GM12878 (cell line): ENCODE data around the gene CELF2. TPM values are rescaled to one million over a fixed set of nuclear protein-coding genes. Genes with fewer than 3 reads are reported as not detected.

ENCODE experiments used
- ATAC-seq: fragments of 200-7000 bp; cut with Tn5 transposase; 3 replicates; pipeline ENCODE4 v1.9.1; 2020; ENCODE audit warnings: mild to moderate bottlenecking, moderate library complexity
- BruUV-seq: library from RNA; stranded (reverse); fragments of 400-500 nt; replicated peaks from 2 replicates; lab custom pipeline; 2021; lab: Mats Ljungman, UMichigan
- CTCF ChIA-PET: fragments of 300-600 bp; sonication (Branson Sonifier 250); formaldehyde crosslinking; extraction: SDS; loops from one replicate; lab custom pipeline; 2021; ENCODE audit warnings: inconsistent platforms; lab: Yijun Ruan, JAX
- POLR2A ChIA-PET: fragments of 350-600 bp; formaldehyde crosslinking; extraction: SDS; loops from one replicate; lab custom pipeline; 2021; ENCODE audit warnings: inconsistent platforms; lab: Charles Lee
- RAD21 ChIA-PET: fragments of 300-600 bp; sonication (Branson Sonifier 250); formaldehyde crosslinking; loops from one replicate; lab custom pipeline; 2023; ENCODE audit warnings: antibody characterized with exemption; ENCODE audit not compliant: unreplicated experiment; lab: Charles Lee
- SMC1A ChIA-PET: fragments of 300-600 bp; sonication (Branson Sonifier 250); formaldehyde crosslinking; loops from one replicate; lab custom pipeline; 2023; ENCODE audit not compliant: unreplicated experiment, uncharacterized antibody; lab: Charles Lee
- DNase-seq: peaks from one replicate; pipeline ENCODE4 v3.0.0-alpha.2; 2011; ENCODE audit warnings: low read depth, low spot score
- FAIRE-seq: peaks from 3 replicates; lab custom pipeline; 2011; peaks lifted over from hg19 to GRCh38; lab: Jason Lieb, UNC
- H2AFZ ChIP-seq: 2 replicates; pipeline ENCODE4 v1.6.0; 2011; ENCODE audit warnings: low read depth, low read length, control low read depth; ENCODE audit not compliant: control insufficient read depth
- H3K27ac ChIP-seq: 2 replicates; pipeline ENCODE4 v1.5.1; 2011; ENCODE audit warnings: control low read depth; ENCODE audit not compliant: control insufficient read depth, insufficient read depth
- H3K27me3 ChIP-seq, 2 experiments: replicated peaks in 1 of 2; 2 replicates each; pipeline versions ENCODE4 v1.6.0 to v1.6.1; 2011; ENCODE audit warnings: low read length in 1 of 2; ENCODE audit not compliant: control insufficient read depth in 2 of 2, insufficient read depth in 2 of 2
- H3K36me3 ChIP-seq, 2 experiments: 2 replicates each; pipeline ENCODE4 v1.5.1; 2011; ENCODE audit warnings: low read length in 1 of 2; ENCODE audit not compliant: control insufficient read depth in 2 of 2, insufficient read depth in 2 of 2
- H3K4me1 ChIP-seq: 2 replicates; pipeline ENCODE4 v1.6.1; 2011; ENCODE audit warnings: mild to moderate bottlenecking, low read length, moderate library complexity, mixed read lengths; ENCODE audit not compliant: control insufficient read depth, insufficient read depth
- H3K4me2 ChIP-seq: 2 replicates; pipeline ENCODE4 v1.6.0; 2011; ENCODE audit warnings: control low read depth; ENCODE audit not compliant: control insufficient read depth, insufficient read depth
- H3K4me3 ChIP-seq: fragments of 200-600 bp; sonication (generic); 2 replicates; pipeline ENCODE4 v1.5.1; 2016
- H3K79me2 ChIP-seq: 2 replicates; pipeline ENCODE4 v1.6.0; 2011; ENCODE audit warnings: low read length; ENCODE audit not compliant: control insufficient read depth, insufficient read depth
- H3K9ac ChIP-seq: 2 replicates; pipeline ENCODE4 v1.8.0; 2011; ENCODE audit warnings: low read length, control low read depth, mixed read lengths; ENCODE audit not compliant: control insufficient read depth, insufficient read depth
- H3K9me3 ChIP-seq: replicated peaks from 3 replicates; pipeline ENCODE4 v1.5.1; 2011; ENCODE audit warnings: mild to moderate bottlenecking, low read length; ENCODE audit not compliant: control insufficient read depth, insufficient read depth
- H4K20me1 ChIP-seq: 2 replicates; pipeline ENCODE4 v1.6.0; 2011; ENCODE audit not compliant: control insufficient read depth, insufficient read depth
- CEBPB ChIP-seq, 2 experiments: fragments of 150-350 bp in 1 of 2; IDR thresholded peaks; 2 replicates each; pipeline ENCODE4 v1.6.1; 2012 to 2014; ENCODE audit warnings: low read depth in 2 of 2, low read length in 2 of 2, borderline replicate concordance in 1 of 2, inconsistent platforms in 1 of 2
- CEBPZ ChIP-seq: fragments of 150-350 bp; IDR thresholded peaks from 2 replicates; pipeline ENCODE4 v1.6.1; 2016; ENCODE audit warnings: low read depth, low read length
- HDAC2 ChIP-seq: fragments of 200-600 bp; sonication (generic); IDR thresholded peaks from 2 replicates; pipeline ENCODE4 v1.6.1; 2017
- RELA ChIP-seq: fragments of 450-650 bp; IDR thresholded peaks from 2 replicates; pipeline ENCODE4 v1.8.0; 2014; ENCODE audit warnings: borderline replicate concordance; ENCODE audit not compliant: partially characterized antibody
- SUZ12 ChIP-seq: fragments of 200-600 bp; sonication (generic); IDR thresholded peaks from one replicate; pipeline ENCODE4 v1.6.1; 2018; ENCODE audit warnings: antibody characterized with exemption, mild to moderate bottlenecking; ENCODE audit not compliant: unreplicated experiment
- TCF7 ChIP-seq: IDR thresholded peaks from 2 replicates; pipeline ENCODE4 v1.6.1; 2014; ENCODE audit warnings: antibody characterized with exemption, borderline replicate concordance
- ZBTB40 ChIP-seq: fragments of 450-650 bp; IDR thresholded peaks from 2 replicates; pipeline ENCODE4 v1.6.1; 2016; ENCODE audit warnings: mild to moderate bottlenecking, moderate library complexity, borderline replicate concordance
- ZSCAN29 ChIP-seq: fragments of 450-650 bp; IDR thresholded peaks from 2 replicates; pipeline ENCODE4 v1.6.1; 2017; ENCODE audit warnings: mild to moderate bottlenecking, moderate library complexity
- WGBS: methylation state at CpG from one replicate; pipeline ENCODE4 v1.1.6; 2016; ENCODE audit warnings: low lambda C conversion rate; ENCODE audit not compliant: insufficient replicate concordance, insufficient coverage; ENCODE audit errors: missing lambda C conversion rate; 5-methylcytosine and 5-hydroxymethylcytosine counted together
- in situ Hi-C: fragments of 300-500 bp; cut with MboI; formaldehyde crosslinking; loops from 9 replicates; pipeline ENCODE4 v1.14.3; 2018; ENCODE audit warnings: mixed read lengths
- intact Hi-C: fragments of 100-400 bp; cut with micrococcal nuclease; formaldehyde crosslinking; loops from one replicate; pipeline ENCODE4 v1.14.2; 2022; ENCODE audit not compliant: unreplicated experiment
- polyA plus RNA-seq, 11 experiments: library from polyadenylated mRNA; depleted of rRNA in 4 of 11; unstranded in 6 of 11; stranded (reverse) in 5 of 11; fragments of >200 nt; fragmentation: Nextera tagmentation in 4 of 11; fragmentation: Illumina TruSeq in 1 of 11; extraction: Ambion mirVana in 4 of 11; extraction: Trizol in 1 of 11; gene quantifications; 1 replicate in 1 of 11; 2 replicates in 10 of 11; pipeline versions ENCODE4 v1.2.1 to v1.2.3, GENCODE V29; 2011 to 2016; ENCODE audit warnings: inconsistent platforms in 2 of 11, missing spikeins in 2 of 11, low read depth in 1 of 11
- total RNA-seq, 4 experiments: library from RNA; depleted of rRNA in 3 of 4; stranded (reverse); fragments of >200 nt in 3 of 4; fragmentation: Illumina TruSeq in 1 of 4; extraction: Trizol in 1 of 4; gene quantifications; 2 replicates each; pipeline versions ENCODE4 v1.2.1 to v1.2.3, GENCODE V29; 2013 to 2021

The CELF2 gene
- total and polyA plus RNA-seq, 10 of the 15 experiments (the other 5 are each of a cell fraction or from before 2014, with no cell fraction given), result 20.8 to 129 (median 86.3) TPM

- ATAC-seq (no peak), DNase-seq (no peak), FAIRE-seq (no peak)
- BruUV-seq, result no TSS peak
- H3K27me3 ChIP-seq, result no peaks in the 10 kb centered on the region
- in situ Hi-C loops (no loop called here), intact Hi-C loops (no loop called here)
- peaks cover 43% of the 10 kb centered on the region for H3K4me1 ChIP-seq
- H3K36me3 ChIP-seq, result peaks cover 15 to 54% of the 10 kb centered on the region in 2 experiments
- 62% methylated on average over 3 of the region's 3 CpGs for WGBS
- H3K4me2 ChIP-seq, result no peak overlapping the region
- no peak for TF ChIP-seq RELA
- no peak for TF ChIP-seq CEBPZ
- no peak for TF ChIP-seq HDAC2
- TF ChIP-seq SUZ12, result no peak
- no peak for TF ChIP-seq CEBPB (IDR thresholded peaks at IDR 0.05; ENCODE audit: borderline replicate concordance in 1 of 2, low read depth in 2 of 2, low read length in 2 of 2)
- TF ChIP-seq ZBTB40, result no peak
- no peak for TF ChIP-seq ZSCAN29
- TF ChIP-seq TCF7, result no peak
- RAD21 ChIA-PET, result no interaction called here
- no peaks in the 10 kb centered on the region; the same call in 1 of the 2 replicates for H4K20me1 ChIP-seq
- SMC1A ChIA-PET, result interaction anchor here (1.8 kb wide), 1 partner anchor 85 kb away, joined by 5 read pairs; no protein-coding TSS in a partner anchor
- CTCF ChIA-PET, result no interaction called here
- H3K79me2 ChIP-seq, result peaks cover 100% of the 10 kb centered on the region
- no peak overlapping the region for H3K9ac ChIP-seq
- no peak overlapping the region for H3K27ac ChIP-seq
- no peak overlapping the region for H3K4me3 ChIP-seq
- H3K9me3 ChIP-seq, result peaks cover 26% of the 10 kb centered on the region
- H2AFZ ChIP-seq, result no peak overlapping the region
- POLR2A ChIA-PET, result no interaction called here
These were observed 166.4 kb downstream of the CELF2 start for GRCh38 chr10:11184093-11184492.
